ENCODE data around the gene ERBB2. TPM values are rescaled to one million over a fixed set of nuclear protein-coding genes. Genes with fewer than 3 reads are reported as not detected.
"Not testable (repeated sequence)": the region's sequence is repeated elsewhere in the genome, so short reads cannot be mapped to it uniquely, and the experiment has no call there.

Gene ERBB2
- total and polyA plus RNA-seq, 2 experiments from 2014 or later, result 30.3 to 55.4 TPM

DNA sequence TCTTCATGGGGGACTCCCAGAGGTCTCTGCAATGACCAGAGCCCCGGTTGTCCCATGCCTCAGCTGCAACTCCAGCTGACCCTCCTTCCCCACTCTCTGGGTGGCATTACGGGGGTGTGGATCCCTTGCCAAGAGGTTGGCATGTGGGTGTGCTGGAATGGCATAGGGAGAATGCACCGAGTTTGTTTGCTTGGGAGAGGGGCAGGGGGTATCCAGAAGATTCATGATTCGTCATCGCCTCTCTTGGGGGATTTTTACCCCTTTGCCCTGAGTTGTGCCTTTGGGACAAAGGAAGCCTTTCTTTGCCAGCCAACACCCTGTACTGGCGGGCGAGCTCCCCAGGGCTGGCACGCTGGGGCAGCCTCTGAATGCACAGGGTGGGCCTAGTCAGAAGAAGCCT, 6.5 kb downstream of the ERBB2 start:
- H4K20me1 ChIP-seq (ENCODE audit: insufficient read depth), result no peaks in the 10 kb centered on the region
- no peak overlapping the region for H3K9ac ChIP-seq
- in situ Hi-C loops (cut with MboI), result no loop called here

DNA sequence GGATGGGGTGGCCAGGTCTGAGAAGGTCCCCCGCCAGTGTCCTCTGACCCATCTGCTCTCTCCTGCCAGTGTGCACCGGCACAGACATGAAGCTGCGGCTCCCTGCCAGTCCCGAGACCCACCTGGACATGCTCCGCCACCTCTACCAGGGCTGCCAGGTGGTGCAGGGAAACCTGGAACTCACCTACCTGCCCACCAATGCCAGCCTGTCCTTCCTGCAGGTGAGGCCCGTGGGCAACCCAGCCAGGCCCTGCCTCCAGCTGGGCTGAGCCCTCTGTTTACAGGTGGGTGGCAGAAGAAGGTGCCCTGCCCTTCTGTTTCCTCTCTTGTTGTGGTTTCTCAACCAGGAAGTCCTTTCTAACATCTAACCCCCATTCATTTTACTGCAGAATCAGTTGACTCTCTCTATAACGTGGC, 7.1 kb downstream of the ERBB2 start:
- no peak for DNase-seq
- in situ Hi-C loops (cut with MboI), result no loop called here
- 96 to 97% methylated on average over 7 of the region's 7 CpGs for WGBS, 2 experiments (ENCODE audit: low coverage in 1 of 2, low lambda C conversion rate in 2 of 2, missing lambda C conversion rate in 2 of 2)
- Histone ChIP-seq H3K4me3 (no peak overlapping the region), H2AFZ (no peak overlapping the region), H3K79me2 (ENCODE audit: insufficient read depth) (peaks cover 43% of the 10 kb centered on the region), H4K20me1 (ENCODE audit: insufficient read depth) (no peaks in the 10 kb centered on the region), H3K27me3 (replicated peaks; ENCODE audit: insufficient read depth) (no peaks in the 10 kb centered on the region), H3K4me1 (ENCODE audit: insufficient read depth) (no peaks in the 10 kb centered on the region), H3K27ac (no peak overlapping the region), H3K4me2 (ENCODE audit: unreplicated experiment) (no peak overlapping the region), H3K9ac (no peak overlapping the region), H3F3A (ENCODE audit: insufficient read depth) (no peaks in the 10 kb centered on the region), H3K9me2 (ENCODE audit: insufficient read depth) (no peaks in the 10 kb centered on the region), H3K36me3 (ENCODE audit: low read depth) (no peaks in the 10 kb centered on the region; the same call in 1 of the 2 replicates), H3K9me3 (ENCODE audit: low read depth) (no peaks in the 10 kb centered on the region)
- no peak for TF ChIP-seq EZH2phosphoT487 (IDR thresholded peaks at IDR 0.05; ENCODE audit: insufficient read depth, low read depth)
- TF ChIP-seq EZH2 (IDR thresholded peaks at IDR 0.05; ENCODE audit: insufficient read depth, poor library complexity, severe bottlenecking), result no peak

More for the DNA sequence above, 6.5 kb downstream of the ERBB2 start:
- no peak for DNase-seq
- H3K9me2 ChIP-seq (ENCODE audit: insufficient read depth), result no peaks in the 10 kb centered on the region
- TF ChIP-seq EZH2phosphoT487 (IDR thresholded peaks at IDR 0.05; ENCODE audit: insufficient read depth, low read depth), result no peak
- no peak overlapping the region for H3K27ac ChIP-seq
- H3K79me2 ChIP-seq (ENCODE audit: insufficient read depth), result peaks cover 49% of the 10 kb centered on the region
- peaks cover 3% of the 10 kb centered on the region; the same call in 1 of the 2 replicates for H3K4me1 ChIP-seq (ENCODE audit: insufficient read depth)
- H2AFZ ChIP-seq, result no peak overlapping the region
- no peaks in the 10 kb centered on the region; the same call in 1 of the 2 replicates for H3K36me3 ChIP-seq (ENCODE audit: low read depth)
- H3F3A ChIP-seq (ENCODE audit: insufficient read depth), result no peaks in the 10 kb centered on the region
- no peak overlapping the region for H3K4me2 ChIP-seq (ENCODE audit: unreplicated experiment)
- no peak overlapping the region for H3K4me3 ChIP-seq
- 82 to 88% methylated on average over 8 of the region's 8 CpGs for WGBS, 2 experiments (ENCODE audit: low coverage in 1 of 2, low lambda C conversion rate in 2 of 2, missing lambda C conversion rate in 2 of 2)
- no peaks in the 10 kb centered on the region for H3K9me3 ChIP-seq (ENCODE audit: low read depth)
- no peaks in the 10 kb centered on the region for H3K27me3 ChIP-seq (replicated peaks; ENCODE audit: insufficient read depth)

GRCh38 chr17:39709319-39709997, 9.6 kb downstream of the ERBB2 start:
- in situ Hi-C loops (cut with MboI), result no loop called here
- TF ChIP-seq EZH2 (IDR thresholded peaks at IDR 0.05; ENCODE audit: insufficient read depth, poor library complexity, severe bottlenecking) (no peak), EZH2phosphoT487 (IDR thresholded peaks at IDR 0.05; ENCODE audit: insufficient read depth, low read depth) (no peak)
- H3K9ac ChIP-seq, result no peak overlapping the region
- no peaks in the 10 kb centered on the region for H3K9me2 ChIP-seq (ENCODE audit: insufficient read depth)
- H3K36me3 ChIP-seq (ENCODE audit: low read depth), result no peaks in the 10 kb centered on the region; the same call in 1 of the 2 replicates
- H4K20me1 ChIP-seq (ENCODE audit: insufficient read depth), result no peaks in the 10 kb centered on the region
- no peak overlapping the region for H2AFZ ChIP-seq
- H3K27me3 ChIP-seq (replicated peaks; ENCODE audit: insufficient read depth), result no peaks in the 10 kb centered on the region
- H3K4me1 ChIP-seq (ENCODE audit: insufficient read depth), result no peaks in the 10 kb centered on the region
- H3F3A ChIP-seq (ENCODE audit: insufficient read depth), result no peaks in the 10 kb centered on the region
- 93 to 97% methylated on average over 13 to 14 of the region's 14 CpGs for WGBS, 2 experiments (ENCODE audit: low coverage in 1 of 2, low lambda C conversion rate in 2 of 2, missing lambda C conversion rate in 2 of 2)
- no peak overlapping the region for H3K27ac ChIP-seq
- H3K4me2 ChIP-seq (ENCODE audit: unreplicated experiment), result no peak overlapping the region
- no peak for DNase-seq
- peaks cover 20% of the 10 kb centered on the region; the same call in 1 of the 2 replicates for H3K79me2 ChIP-seq (ENCODE audit: insufficient read depth)
- H3K4me3 ChIP-seq, result no peak overlapping the region
- H3K9me3 ChIP-seq (ENCODE audit: low read depth), result no peaks in the 10 kb centered on the region

DNA sequence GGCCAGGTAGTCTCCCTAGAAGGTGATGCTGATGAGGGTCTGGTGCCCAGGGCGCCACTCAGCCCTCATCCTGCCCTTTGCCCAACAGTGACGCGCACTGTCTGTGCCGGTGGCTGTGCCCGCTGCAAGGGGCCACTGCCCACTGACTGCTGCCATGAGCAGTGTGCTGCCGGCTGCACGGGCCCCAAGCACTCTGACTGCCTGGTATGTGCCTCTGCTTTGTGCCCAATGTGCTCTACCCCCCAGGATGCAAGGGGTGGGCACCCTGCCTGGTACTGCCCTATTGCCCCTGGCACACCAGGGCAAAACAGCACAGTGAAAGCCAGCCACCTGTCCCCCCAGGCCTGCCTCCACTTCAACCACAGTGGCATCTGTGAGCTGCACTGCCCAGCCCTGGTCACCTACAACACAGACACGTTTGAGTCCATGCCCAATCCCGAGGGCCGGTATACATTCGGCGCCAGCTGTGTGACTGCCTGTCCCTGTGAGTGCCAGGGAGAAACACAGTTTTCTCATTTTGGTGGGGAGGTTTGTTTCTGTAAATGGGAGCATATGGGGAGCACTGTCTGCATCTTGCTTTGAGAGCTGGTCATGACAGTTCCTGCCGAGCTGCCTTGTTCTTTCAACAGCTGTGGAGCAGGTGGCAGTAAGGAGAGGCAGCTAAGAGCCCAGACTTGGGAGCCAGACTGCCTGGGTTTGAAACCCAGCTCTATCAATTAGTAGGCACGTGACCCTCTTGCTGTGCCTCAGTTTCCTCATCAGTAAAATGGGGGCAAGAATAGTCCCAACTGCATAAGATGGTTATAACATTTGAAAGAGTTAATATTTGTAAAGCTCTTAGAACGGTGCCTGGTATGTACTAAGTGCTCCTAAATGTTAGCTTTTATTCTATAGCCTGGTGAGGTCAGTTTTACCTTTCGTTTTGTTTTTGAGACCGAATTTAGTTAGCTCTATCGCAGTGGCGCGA, 10.4 kb downstream of the ERBB2 start:
- no peak overlapping the region for H3K4me2 ChIP-seq (ENCODE audit: unreplicated experiment)
- no peaks in the 10 kb centered on the region; the same call in 1 of the 2 replicates for H3K36me3 ChIP-seq (ENCODE audit: low read depth)
- 69 to 75% methylated on average over 20 of the region's 20 CpGs for WGBS, 2 experiments (ENCODE audit: low coverage in 1 of 2, low lambda C conversion rate in 2 of 2, missing lambda C conversion rate in 2 of 2)
- no peaks in the 10 kb centered on the region for H3K27me3 ChIP-seq (replicated peaks; ENCODE audit: insufficient read depth)
- no peak for DNase-seq
- H3K4me1 ChIP-seq (ENCODE audit: insufficient read depth), result no peaks in the 10 kb centered on the region
- no peak overlapping the region for H2AFZ ChIP-seq
- no peak for TF ChIP-seq EZH2 (IDR thresholded peaks at IDR 0.05; ENCODE audit: insufficient read depth, poor library complexity, severe bottlenecking)
- no peak for TF ChIP-seq EZH2phosphoT487 (IDR thresholded peaks at IDR 0.05; ENCODE audit: insufficient read depth, low read depth)
- H3K9ac ChIP-seq, result no peak overlapping the region
- H3F3A ChIP-seq (ENCODE audit: insufficient read depth), result no peaks in the 10 kb centered on the region
- H3K4me3 ChIP-seq, result no peak overlapping the region
- no peaks in the 10 kb centered on the region for H4K20me1 ChIP-seq (ENCODE audit: insufficient read depth)
- in situ Hi-C loops (cut with MboI), result no loop called here
- H3K79me2 ChIP-seq (ENCODE audit: insufficient read depth), result 0 out of 2 replicates have a peak, but pooled peaks cover 11% of the 10 kb centered on the region
- H3K27ac ChIP-seq, result no peak overlapping the region
- no peaks in the 10 kb centered on the region for H3K9me3 ChIP-seq (ENCODE audit: low read depth)
- no peaks in the 10 kb centered on the region for H3K9me2 ChIP-seq (ENCODE audit: insufficient read depth)

- H3K4me3 ChIP-seq; in situ Hi-C loops (cut with MboI); H3K79me2 ChIP-seq (ENCODE audit: insufficient read depth); H3K9me3 ChIP-seq (ENCODE audit: low read depth); H3F3A ChIP-seq (ENCODE audit: insufficient read depth); H4K20me1 ChIP-seq (ENCODE audit: insufficient read depth); H3K9me2 ChIP-seq (ENCODE audit: insufficient read depth); H3K4me1 ChIP-seq (ENCODE audit: insufficient read depth); H3K36me3 ChIP-seq (ENCODE audit: low read depth); H3K27me3 ChIP-seq (replicated peaks; ENCODE audit: insufficient read depth); H3K9ac ChIP-seq; H3K4me2 ChIP-seq (ENCODE audit: unreplicated experiment); DNase-seq; H3K27ac ChIP-seq; H2AFZ ChIP-seq: not testable (repeated sequence)
- 93 to 97% methylated on average over 11 of the region's 11 CpGs for WGBS, 2 experiments (ENCODE audit: low coverage in 1 of 2, low lambda C conversion rate in 2 of 2, missing lambda C conversion rate in 2 of 2)
These were observed 11.2 kb downstream of the ERBB2 start for GRCh38 chr17:39711071-39711470.

Measured in GM23248 (cell line).